ENCODE results near the gene MCF2L2.
"Not testable (repeated sequence)": the region's sequence is repeated elsewhere in the genome, so short reads cannot be mapped to it uniquely, and the experiment has no call there.

MCF2L2 gene

GRCh38 chr3:183193762-183194689 is 234.4 kb downstream of the MCF2L2 start:
- DNase-seq = peak; percentile 71

- no peak for DNase-seq
Measured at GRCh38 chr3:183192650-183193300, 235.6 kb downstream of the MCF2L2 start.

DNA sequence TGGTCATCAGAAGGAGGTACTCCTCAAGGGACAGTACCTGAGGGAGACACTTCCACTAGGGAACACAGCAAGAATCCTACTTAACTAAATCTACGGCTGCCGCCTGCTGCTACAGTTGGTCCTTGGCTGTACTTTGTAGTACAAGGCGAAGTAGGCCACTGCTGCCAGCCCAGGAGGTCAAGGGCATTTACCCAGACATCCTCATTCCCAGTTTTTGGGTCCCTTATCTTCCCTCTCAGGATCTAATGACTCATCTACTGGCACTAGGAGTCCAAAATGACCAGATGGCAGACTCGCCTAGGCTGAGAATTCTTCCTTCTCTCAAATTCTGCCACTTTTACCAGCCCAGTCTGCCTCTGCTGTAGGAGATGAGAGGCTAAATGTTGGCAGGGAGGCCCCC is 238.8 kb downstream of the MCF2L2 start:
- DNase-seq = no peak

GRCh38 chr3:183188895-183189462 is 239.4 kb downstream of the MCF2L2 start:
- DNase-seq = no peak

GRCh38 chr3:183185696-183186095 is 242.7 kb downstream of the MCF2L2 start:
- DNase-seq = no peak

GRCh38 chr3:183182732-183183610 is 245.4 kb downstream of the MCF2L2 start:
- no peak for DNase-seq

DNA sequence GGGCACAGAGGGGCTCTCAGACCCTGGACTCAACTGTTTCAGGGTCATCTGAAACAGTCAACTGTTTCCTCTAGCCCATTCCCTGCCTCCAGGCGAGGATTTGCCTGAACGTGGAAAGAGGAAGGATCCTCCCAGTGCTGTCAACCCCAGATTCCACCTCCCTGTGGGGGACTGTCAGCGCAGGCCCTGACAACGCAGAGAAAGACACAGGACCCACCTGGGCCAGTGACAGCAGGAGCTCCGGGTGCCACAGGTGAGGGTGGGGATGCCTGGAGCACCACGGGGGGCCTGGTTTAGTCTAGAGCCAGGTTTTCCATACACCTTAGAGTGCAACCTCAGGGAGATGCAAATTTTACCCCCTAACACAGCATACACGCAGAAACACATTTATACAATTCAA is 246.3 kb downstream of the MCF2L2 start:
- DNase-seq = no peak

GRCh38 chr3:183181606-183182005 is 246.8 kb downstream of the MCF2L2 start:
- DNase-seq = no peak

GRCh38 chr3:183180784-183181295 is 247.6 kb downstream of the MCF2L2 start:
- DNase-seq = no peak

- DNase-seq = no peak
Measured at GRCh38 chr3:183180110-183180783, 248.2 kb downstream of the MCF2L2 start.

- DNase-seq = not testable (repeated sequence)
Measured at GRCh38 chr3:183179550-183179908, 248.9 kb downstream of the MCF2L2 start.

- DNase-seq = no peak
Measured at GRCh38 chr3:183178833-183179549, 249.4 kb downstream of the MCF2L2 start.

DNA sequence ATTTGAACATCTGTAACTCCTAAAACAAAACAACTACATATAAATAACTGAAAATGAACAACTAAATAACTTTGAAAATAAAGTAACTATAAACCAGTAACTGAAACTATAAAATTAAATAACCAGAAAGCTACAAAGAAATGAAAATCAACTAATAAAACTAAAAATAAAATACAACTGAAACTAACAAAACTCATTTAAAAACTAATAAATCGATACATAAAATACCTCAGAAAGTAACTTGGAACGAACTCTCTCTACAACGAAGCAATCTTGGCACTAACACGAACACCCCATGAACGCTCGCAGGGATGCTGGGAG is 249.9 kb downstream of the MCF2L2 start:
- no peak for DNase-seq

- DNase-seq = no peak
Measured at GRCh38 chr3:183172051-183172639, 256.3 kb downstream of the MCF2L2 start.

GRCh38 chr3:183167975-183168374 is 260.4 kb downstream of the MCF2L2 start:
- DNase-seq = not testable (repeated sequence)

- no peak for DNase-seq
Measured at GRCh38 chr3:183163563-183163962, 264.9 kb downstream of the MCF2L2 start.

GRCh38 chr3:183161552-183162336 is 266.7 kb downstream of the MCF2L2 start:
- DNase-seq = no peak

DNA sequence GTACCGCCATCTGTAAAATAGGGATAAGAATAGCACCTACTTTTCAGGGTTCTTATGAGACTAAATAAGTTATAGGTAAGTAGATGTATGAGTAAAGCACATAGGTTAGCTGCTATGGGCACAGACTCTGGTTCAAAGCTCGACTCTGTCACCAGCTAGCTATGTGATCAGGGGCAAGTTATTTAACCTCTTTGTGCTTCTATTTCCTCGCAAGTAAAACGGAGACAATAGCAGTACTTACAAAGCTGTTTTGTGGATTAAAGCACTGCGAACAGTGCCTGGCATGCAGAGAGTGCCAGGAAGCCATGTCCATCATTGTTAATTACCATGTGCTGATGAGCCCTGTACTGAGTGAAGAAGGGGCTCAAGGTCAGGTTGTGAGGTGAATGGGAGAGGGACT is 267.8 kb downstream of the MCF2L2 start:
- no peak for DNase-seq

GRCh38 chr3:183159333-183159732 is 269.1 kb downstream of the MCF2L2 start:
- no peak for DNase-seq

DNA sequence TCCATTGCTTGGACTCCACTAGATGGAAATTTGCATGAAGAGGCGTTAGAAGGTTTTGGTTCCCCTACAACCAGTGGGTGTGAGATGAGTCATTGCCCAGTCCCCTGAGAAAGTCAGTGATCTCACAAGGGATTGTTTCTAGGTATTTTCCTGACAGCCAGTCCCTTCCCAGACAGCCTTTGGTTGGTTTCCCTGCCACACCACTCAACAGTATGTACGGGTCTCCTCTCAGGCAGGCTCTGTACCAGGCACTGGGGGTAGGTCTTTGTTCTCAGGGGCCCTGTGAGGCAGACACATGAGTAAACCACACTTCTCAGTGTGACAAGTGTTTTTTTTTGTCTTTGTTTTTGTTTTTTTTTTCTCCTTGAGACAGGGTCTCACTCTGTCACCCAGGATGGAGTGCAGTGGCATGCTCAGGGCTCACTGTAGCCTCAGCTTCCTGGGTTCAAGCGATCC is 269.8 kb downstream of the MCF2L2 start:
- no peak for DNase-seq

Data from NCI-H2029 treated with DMSO at 0.1 percent for 48 hours (cell line).